ENCODE data around the gene TP53. TPM values are rescaled to one million over a fixed set of nuclear protein-coding genes. Genes with fewer than 3 reads are reported as not detected.
"Not testable (repeated sequence)": the region's sequence is repeated elsewhere in the genome, so short reads cannot be mapped to it uniquely, and the experiment has no call there.

The TP53 gene
- total RNA-seq, 2 donors from 2014 or later: 12.9 to 20.1 TPM

DNA sequence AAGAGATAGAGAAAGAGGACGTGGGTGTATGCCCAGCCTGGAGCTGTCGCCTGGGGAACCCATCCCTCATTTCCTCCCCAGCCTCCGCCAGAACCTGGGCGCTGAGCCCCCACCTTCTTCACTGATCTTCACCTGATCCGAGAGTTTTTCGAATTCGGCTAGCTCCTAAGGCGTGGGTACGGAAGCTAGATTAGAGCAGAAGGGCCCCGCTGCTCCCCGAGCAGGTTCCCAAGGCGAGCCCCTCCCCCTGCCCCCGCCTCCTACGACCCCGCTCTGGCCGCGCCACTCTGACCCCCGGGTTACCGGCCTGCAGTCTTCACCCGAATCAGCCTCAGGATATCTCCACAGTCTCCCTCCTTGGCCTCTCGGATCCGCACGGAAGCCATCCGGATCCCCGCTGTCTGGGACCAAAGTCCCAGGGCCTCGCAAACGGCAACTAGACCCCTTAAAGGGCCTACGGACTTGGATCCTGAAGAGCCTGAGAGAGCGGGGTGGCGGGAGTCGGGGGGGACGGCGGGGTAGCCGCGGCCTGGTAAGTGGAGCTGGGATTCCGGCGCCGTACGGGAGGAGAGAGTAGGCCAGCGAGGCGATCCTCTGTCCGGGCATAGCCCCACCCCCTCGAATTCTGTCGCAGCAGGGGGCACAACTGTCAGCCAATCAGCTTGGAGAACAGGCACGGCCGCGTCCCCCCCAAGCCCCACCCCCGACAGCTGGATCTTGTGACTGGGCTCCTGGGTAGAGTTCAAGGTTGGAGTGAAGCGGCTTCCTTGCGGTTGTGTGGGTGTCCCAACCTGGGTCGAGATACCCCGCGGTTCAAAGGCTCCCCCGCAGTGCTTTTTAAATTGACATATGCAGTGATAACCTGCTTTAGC is 59.8 kb downstream of the TP53 start, which contains the start of gene SAT2:
TSS of gene SAT2 (minus strand) at position 572 of the 872 bp plus-strand sequence. CDS start at position 386, 186 bp downstream.
- H3K27me3 ChIP-seq: no peaks in the 10 kb centered on the region
- H3K4me1 ChIP-seq: peaks cover 0 to 24% of the 10 kb centered on the region in 2 donors
- H3K27ac ChIP-seq: peak within 1 kb of the TSS; percentile 97 to 98
- no peaks in the 10 kb centered on the region for H3K36me3 ChIP-seq
- DNase-seq (ENCODE audit: low spot score): peak; percentile 97
- no peaks in the 10 kb centered on the region for H3K9me3 ChIP-seq
- H3K4me3 ChIP-seq: peak within 1 kb of the TSS; percentile 78 to 81
- TF ChIP-seq, protein P1, sequence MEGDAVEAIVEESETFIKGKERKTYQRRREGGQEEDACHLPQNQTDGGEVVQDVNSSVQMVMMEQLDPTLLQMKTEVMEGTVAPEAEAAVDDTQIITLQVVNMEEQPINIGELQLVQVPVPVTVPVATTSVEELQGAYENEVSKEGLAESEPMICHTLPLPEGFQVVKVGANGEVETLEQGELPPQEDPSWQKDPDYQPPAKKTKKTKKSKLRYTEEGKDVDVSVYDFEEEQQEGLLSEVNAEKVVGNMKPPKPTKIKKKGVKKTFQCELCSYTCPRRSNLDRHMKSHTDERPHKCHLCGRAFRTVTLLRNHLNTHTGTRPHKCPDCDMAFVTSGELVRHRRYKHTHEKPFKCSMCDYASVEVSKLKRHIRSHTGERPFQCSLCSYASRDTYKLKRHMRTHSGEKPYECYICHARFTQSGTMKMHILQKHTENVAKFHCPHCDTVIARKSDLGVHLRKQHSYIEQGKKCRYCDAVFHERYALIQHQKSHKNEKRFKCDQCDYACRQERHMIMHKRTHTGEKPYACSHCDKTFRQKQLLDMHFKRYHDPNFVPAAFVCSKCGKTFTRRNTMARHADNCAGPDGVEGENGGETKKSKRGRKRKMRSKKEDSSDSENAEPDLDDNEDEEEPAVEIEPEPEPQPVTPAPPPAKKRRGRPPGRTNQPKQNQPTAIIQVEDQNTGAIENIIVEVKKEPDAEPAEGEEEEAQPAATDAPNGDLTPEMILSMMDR (IDR thresholded peaks at IDR 0.05): no peak

DNA sequence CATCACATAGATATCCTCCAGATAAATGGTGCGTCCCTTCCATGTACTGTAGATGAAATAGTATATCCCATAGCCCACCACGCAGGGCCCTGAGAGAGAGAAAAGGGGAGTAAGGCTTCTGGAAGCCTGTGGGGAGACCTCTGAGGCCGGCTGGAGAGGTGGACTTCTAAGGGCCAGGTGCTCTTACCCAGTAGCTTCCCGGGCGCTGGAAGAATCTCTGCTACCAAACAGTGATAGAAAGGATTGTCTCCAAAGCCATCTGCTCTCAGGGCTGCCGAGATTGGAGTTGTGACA is 60.4 kb downstream of the TP53 start:
- Histone ChIP-seq H3K27ac (peak overlapping the region; percentile 97 to 98), H3K9me3 (no peaks in the 10 kb centered on the region), H3K36me3 (no peaks in the 10 kb centered on the region), H3K4me3 (peak overlapping the region; percentile 78 to 81), H3K27me3 (no peaks in the 10 kb centered on the region), H3K4me1 (peaks cover 0 to 23% of the 10 kb centered on the region in 2 donors)
- no peak for DNase-seq (ENCODE audit: low spot score)
- TF ChIP-seq, protein P1 (IDR thresholded peaks at IDR 0.05): no peak

DNA sequence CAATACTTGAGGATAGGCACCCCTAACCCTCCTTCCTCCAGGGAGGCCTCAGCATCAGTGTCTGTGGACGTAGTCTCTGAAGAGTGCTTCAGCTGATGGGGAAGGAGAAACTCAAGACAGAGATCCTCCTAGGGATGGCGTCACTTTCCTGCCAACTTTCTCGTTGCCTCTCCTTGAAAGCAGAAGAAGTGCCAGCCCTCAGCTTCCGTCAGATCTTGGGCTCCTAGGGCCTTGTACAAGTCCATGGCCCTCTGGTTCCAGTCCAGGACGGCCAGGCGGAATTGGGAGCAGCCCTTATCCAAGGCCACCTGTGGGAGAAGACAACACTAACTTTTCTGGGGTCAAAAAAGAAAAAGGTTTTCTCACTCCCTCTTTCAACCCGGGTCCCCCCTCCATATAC is 61.0 kb downstream of the TP53 start:
- Histone ChIP-seq H3K27ac (peak overlapping the region in 1 of 2 donors; percentile 97), H3K27me3 (no peaks in the 10 kb centered on the region), H3K9me3 (no peaks in the 10 kb centered on the region), H3K36me3 (no peaks in the 10 kb centered on the region), H3K4me1 (peaks cover 0 to 17% of the 10 kb centered on the region in 2 donors), H3K4me3 (no peak overlapping the region)
- no peak for DNase-seq (ENCODE audit: low spot score)
- TF ChIP-seq, protein P1 (IDR thresholded peaks at IDR 0.05): no peak

DNA sequence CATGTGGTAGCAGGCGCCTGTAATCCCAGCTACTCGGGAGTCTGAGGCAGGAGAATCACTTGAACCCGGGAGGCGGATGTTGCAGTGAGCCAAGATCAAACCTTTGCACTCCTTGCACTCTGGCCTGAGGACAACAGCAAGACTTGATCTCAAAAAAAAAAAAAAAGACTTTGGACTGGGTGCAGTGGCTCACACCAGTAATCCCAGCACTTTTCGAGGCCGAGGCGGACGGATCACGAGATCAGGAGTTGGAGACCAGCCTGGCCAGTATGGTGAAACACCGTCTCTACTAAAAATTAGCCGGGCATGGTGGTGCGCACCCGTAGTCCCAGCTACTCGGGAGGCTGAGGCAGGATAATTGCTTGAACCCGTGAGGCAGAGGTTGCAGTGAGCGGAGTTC is 61.5 kb downstream of the TP53 start:
- H3K9me3 ChIP-seq; DNase-seq (ENCODE audit: low spot score); H3K27ac ChIP-seq; H3K36me3 ChIP-seq; H3K4me3 ChIP-seq; H3K27me3 ChIP-seq: not testable (repeated sequence)
- peaks cover 0 to 16% of the 10 kb centered on the region in 2 donors for H3K4me1 ChIP-seq

DNA sequence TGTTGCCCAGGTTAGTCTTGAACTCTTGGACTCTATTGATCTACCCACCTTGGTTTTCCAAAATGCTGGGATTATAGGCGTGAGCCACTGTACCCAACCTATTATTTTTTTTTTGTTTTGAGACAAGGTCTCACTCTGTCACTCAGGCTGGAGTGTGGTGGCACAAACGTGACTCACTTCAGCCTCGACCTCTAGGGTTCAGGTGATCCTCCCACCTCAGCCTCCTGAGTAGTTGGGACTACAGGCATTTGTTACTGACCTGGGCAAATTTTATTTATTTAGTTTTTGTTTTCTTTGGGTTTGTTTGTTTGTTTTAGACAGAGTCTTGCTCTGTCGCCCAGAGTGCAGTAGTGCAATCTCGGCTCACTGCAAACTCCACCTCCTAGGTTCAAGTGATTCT is 63.6 kb downstream of the TP53 start:
- no peak overlapping the region for H3K4me3 ChIP-seq
- H3K36me3 ChIP-seq: no peaks in the 10 kb centered on the region
- H3K27ac ChIP-seq: no peak overlapping the region
- TF ChIP-seq, protein P1 (IDR thresholded peaks at IDR 0.05): no peak
- H3K27me3 ChIP-seq: no peaks in the 10 kb centered on the region
- H3K4me1 ChIP-seq: peaks cover 0 to 16% of the 10 kb centered on the region in 2 donors
- no peak for DNase-seq (ENCODE audit: low spot score)
- H3K9me3 ChIP-seq: no peaks in the 10 kb centered on the region

DNA sequence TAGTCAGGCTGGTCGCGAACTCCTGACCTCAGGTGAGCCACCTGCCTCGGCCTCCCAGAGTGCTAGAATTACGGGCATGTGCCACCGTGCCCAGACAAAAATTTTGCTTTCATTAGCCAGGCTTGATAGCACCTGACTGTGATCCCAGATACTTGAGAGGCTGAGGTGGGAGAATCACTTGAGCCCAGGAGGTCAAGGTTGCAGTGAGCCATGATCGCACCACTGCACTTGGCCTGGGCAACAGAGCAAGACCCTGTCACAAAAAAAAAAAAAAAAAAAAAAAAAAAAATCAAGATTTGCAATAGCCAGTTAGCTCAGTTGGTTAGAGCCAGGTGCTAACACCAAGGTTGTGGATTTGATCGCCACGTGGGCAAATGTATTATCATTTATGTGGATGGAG is 66.5 kb downstream of the TP53 start:
- Histone ChIP-seq H3K4me3 (no peak overlapping the region), H3K9me3 (no peaks in the 10 kb centered on the region), H3K36me3 (no peaks in the 10 kb centered on the region), H3K27me3 (no peaks in the 10 kb centered on the region), H3K27ac (no peak overlapping the region), H3K4me1 (no peaks in the 10 kb centered on the region)
- TF ChIP-seq, protein P1 (IDR thresholded peaks at IDR 0.05): no peak
- DNase-seq (ENCODE audit: low spot score): no peak
